Measurements from ENCODE around the gene DUSP11.
"Not testable (repeated sequence)": the region's sequence is repeated elsewhere in the genome, so short reads cannot be mapped to it uniquely, and the experiment has no call there.

DUSP11 gene

GRCh38 chr2:73717695-73718094 is 62.2 kb downstream of the DUSP11 start:
- not testable (repeated sequence) for DNase-seq (ENCODE audit: low read depth)

- no peak for DNase-seq (ENCODE audit: low read depth)
Observed at GRCh38 chr2:73717251-73717606, 62.7 kb downstream of the DUSP11 start.

GRCh38 chr2:73716543-73717250 is 63.2 kb downstream of the DUSP11 start:
- no peak for DNase-seq (ENCODE audit: low read depth)

GRCh38 chr2:73714091-73714490 is 65.8 kb downstream of the DUSP11 start:
- no peak for DNase-seq (ENCODE audit: low read depth)
